ENCODE measurements around the gene ARHGEF3. TPM values are rescaled to one million over a fixed set of nuclear protein-coding genes. Genes with fewer than 3 reads are reported as not detected.

Gene ARHGEF3
- total RNA-seq, 1 experiment from 2014 or later = 7.9 TPM

GRCh38 chr3:56817646-56818045 lies 15.9 kb upstream of the ARHGEF3 start (continued):
- TF ChIP-seq TEAD4 (CRISPR knock-in tag; IDR thresholded peaks at IDR 0.05) (no peak), CDX4 (CRISPR knock-in tag; IDR thresholded peaks at IDR 0.05; ENCODE audit: borderline replicate concordance) (no peak), CBFB (CRISPR knock-in tag; IDR thresholded peaks at IDR 0.05; ENCODE audit: low read depth) (no peak)

- H3K27ac Mint-ChIP-seq = no peak overlapping the region
- ChIA-PET POLR2A (no interaction called here), CTCF (interaction anchor here (0.8 to 4.9 kb wide), 5 partner anchors 12 to 173 kb away, joined by 3 to 25 read pairs (median 4); partner anchors contain the start of gene ARHGEF3)
- no peaks in the 10 kb centered on the region for H3K27me3 Mint-ChIP-seq (ENCODE audit: low read depth)
- H3K9me3 Mint-ChIP-seq = no peaks in the 10 kb centered on the region
- H3K4me1 Mint-ChIP-seq = peaks cover 3% of the 10 kb centered on the region
- H3K36me3 Mint-ChIP-seq = no peaks in the 10 kb centered on the region
- TF ChIP-seq NR3C1 (CRISPR knock-in tag; conservative IDR thresholded peaks at IDR 0.05; ENCODE audit: low read depth) = no peak
- no peak for TF ChIP-seq MAX (CRISPR knock-in tag; IDR thresholded peaks at IDR 0.05)
- no peak for TF ChIP-seq PRRX2 (CRISPR knock-in tag; IDR thresholded peaks at IDR 0.05)
- TF ChIP-seq FOXP1 (CRISPR knock-in tag; IDR thresholded peaks at IDR 0.05; ENCODE audit: borderline replicate concordance) = no peak
- ATAC-seq = no peak
- no peak overlapping the region for H3K4me3 Mint-ChIP-seq
- DNase-seq (ENCODE audit: low spot score) = no peak
Observed at GRCh38 chr3:56816061-56816460, 14.3 kb upstream of the ARHGEF3 start.

GRCh38 chr3:56815589-56815988 lies 13.8 kb upstream of the ARHGEF3 start:
- ChIA-PET POLR2A (no interaction called here), CTCF (interaction anchor here (1.2 to 4.9 kb wide), 4 partner anchors 11 to 173 kb away, joined by 3 to 25 read pairs (median 6); partner anchors contain the start of gene ARHGEF3)
- no peak for ATAC-seq
- TF ChIP-seq ATF1 (CRISPR knock-in tag; IDR thresholded peaks at IDR 0.05) = no peak
- TF ChIP-seq FOXK1 (CRISPR knock-in tag; IDR thresholded peaks at IDR 0.05) = no peak
- TF ChIP-seq NR3C1 (CRISPR knock-in tag; conservative IDR thresholded peaks at IDR 0.05; ENCODE audit: low read depth) = no peak
- TF ChIP-seq FOXP4 (CRISPR knock-in tag; IDR thresholded peaks at IDR 0.05) = no peak
- TF ChIP-seq NFATC4 (CRISPR knock-in tag; IDR thresholded peaks at IDR 0.05) = no peak
- TF ChIP-seq RORB (CRISPR knock-in tag; IDR thresholded peaks at IDR 0.05) = no peak
- no peak for TF ChIP-seq E2F5 (CRISPR knock-in tag; IDR thresholded peaks at IDR 0.05)
- TF ChIP-seq GABPB1 (CRISPR knock-in tag; IDR thresholded peaks at IDR 0.05) = no peak
- TF ChIP-seq ZNF121 (CRISPR knock-in tag; IDR thresholded peaks at IDR 0.05) = no peak
- H3K4me3 Mint-ChIP-seq = no peak overlapping the region
- no peaks in the 10 kb centered on the region for H3K27me3 Mint-ChIP-seq (ENCODE audit: low read depth)
- H3K27ac Mint-ChIP-seq = no peak overlapping the region
- no peaks in the 10 kb centered on the region for H3K36me3 Mint-ChIP-seq
- H3K4me1 Mint-ChIP-seq = peaks cover 3% of the 10 kb centered on the region
- DNase-seq (ENCODE audit: low spot score) = no peak
- no peaks in the 10 kb centered on the region for H3K9me3 Mint-ChIP-seq

GRCh38 chr3:56813653-56813960 lies 11.9 kb upstream of the ARHGEF3 start:
- CTCF ChIA-PET = interaction anchor here (1.0 to 3.5 kb wide), 4 partner anchors 12 to 175 kb away, joined by 3 to 21 read pairs (median 6); partner anchors contain the start of gene ARHGEF3
- H3K9me3 Mint-ChIP-seq = no peaks in the 10 kb centered on the region

More at GRCh38 chr3:56813653-56813960, 11.9 kb upstream of the ARHGEF3 start:
- POLR2A ChIA-PET = no interaction called here
- no peak for ATAC-seq
- no peak for DNase-seq (ENCODE audit: low spot score)
- Mint-ChIP-seq H3K36me3 (no peaks in the 10 kb centered on the region), H3K4me3 (no peak overlapping the region), H3K4me1 (peaks cover 1% of the 10 kb centered on the region), H3K27me3 (ENCODE audit: low read depth) (no peaks in the 10 kb centered on the region), H3K27ac (no peak overlapping the region)
- TF ChIP-seq USF1 (CRISPR knock-in tag; IDR thresholded peaks at IDR 0.05) (no peak), ZNF219 (CRISPR knock-in tag; IDR thresholded peaks at IDR 0.05; ENCODE audit: borderline replicate concordance) (no peak), CREM (CRISPR knock-in tag; IDR thresholded peaks at IDR 0.05) (no peak)

Measured in WTC11 (cell line).